A172 (cell line): ENCODE data around the gene RYR1. TPM values are rescaled to one million over a fixed set of nuclear protein-coding genes. Genes with fewer than 3 reads are reported as not detected.
A peak's percentile ranks its signal among the peaks of the same experiment; 100 is the strongest.
"Not testable (repeated sequence)": the region's sequence is repeated elsewhere in the genome, so short reads cannot be mapped to it uniquely, and the experiment has no call there.

Source experiments
- DNase-seq: peaks from one replicate; pipeline ENCODE4 v3.0.0-alpha.2; 2015; ENCODE audit warnings: low spot score
- total RNA-seq: library from RNA; depleted of rRNA; stranded (reverse); fragments of >200 nt; shearing (Covaris generic); gene quantifications from 2 replicates; pipeline ENCODE4 v1.2.3, GENCODE V29; 2014

Gene RYR1
- total RNA-seq, 1 experiment from 2014 or later = not detected

DNA sequence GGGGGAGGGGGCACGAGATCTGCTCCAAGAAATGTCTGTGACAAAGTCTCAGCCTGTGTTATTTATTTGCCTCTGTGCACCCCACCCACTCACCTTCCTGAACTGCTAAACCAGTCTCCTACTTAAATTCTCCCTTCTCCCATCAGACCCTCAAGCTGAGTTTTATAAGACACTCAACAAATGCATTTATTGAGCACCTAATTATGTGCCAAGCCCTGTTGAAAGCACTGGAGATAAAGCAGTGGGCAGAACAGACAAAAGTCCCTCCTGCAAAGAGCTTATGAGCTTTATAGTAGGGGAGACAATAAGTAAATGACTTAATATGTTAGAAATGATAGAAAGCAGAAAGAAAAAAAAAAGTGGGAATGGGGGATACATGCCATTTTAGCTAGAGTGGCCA is 34.0 kb upstream of the RYR1 start:
- DNase-seq = no peak

DNA sequence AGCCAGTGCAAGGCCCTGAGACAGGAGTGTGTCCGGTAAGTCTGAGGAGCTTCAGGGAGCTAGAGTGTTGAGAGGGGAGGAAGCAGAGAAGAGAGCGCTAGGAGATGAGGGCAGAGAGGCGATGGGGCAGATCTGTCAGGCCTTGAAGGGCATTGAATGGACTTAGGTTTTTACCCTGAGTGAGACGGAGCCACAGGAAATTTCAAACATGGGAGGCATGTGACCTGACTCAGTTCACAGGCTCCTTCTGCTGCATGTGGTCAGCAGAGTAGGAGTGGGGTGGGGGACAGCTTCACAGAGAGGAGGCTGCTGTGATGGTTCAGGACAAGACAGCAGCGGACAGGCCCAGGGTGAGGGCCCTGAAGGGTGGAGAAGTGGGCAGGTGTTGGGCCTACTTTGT is 33.1 kb upstream of the RYR1 start:
- DNase-seq = no peak

DNA sequence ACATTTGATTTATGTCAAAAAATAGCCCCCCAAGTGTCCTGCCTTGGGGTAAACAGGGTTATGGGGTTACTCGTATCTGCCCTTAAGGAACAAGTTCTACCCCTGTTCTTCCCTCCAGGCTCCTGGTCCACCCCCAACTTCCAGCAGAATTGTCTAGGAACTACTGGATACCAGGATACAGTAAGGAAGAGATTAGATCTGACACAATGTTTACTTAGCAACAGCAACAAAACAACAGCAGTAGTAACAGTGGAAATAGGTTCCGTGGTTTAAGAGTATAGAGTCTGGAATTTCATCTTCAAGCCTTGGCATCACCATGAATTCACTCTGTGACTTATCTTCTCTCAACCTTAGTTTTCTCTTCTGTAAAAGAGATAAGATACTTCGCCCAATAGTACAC is 32.3 kb upstream of the RYR1 start:
- peak; percentile 20 for DNase-seq

DNA sequence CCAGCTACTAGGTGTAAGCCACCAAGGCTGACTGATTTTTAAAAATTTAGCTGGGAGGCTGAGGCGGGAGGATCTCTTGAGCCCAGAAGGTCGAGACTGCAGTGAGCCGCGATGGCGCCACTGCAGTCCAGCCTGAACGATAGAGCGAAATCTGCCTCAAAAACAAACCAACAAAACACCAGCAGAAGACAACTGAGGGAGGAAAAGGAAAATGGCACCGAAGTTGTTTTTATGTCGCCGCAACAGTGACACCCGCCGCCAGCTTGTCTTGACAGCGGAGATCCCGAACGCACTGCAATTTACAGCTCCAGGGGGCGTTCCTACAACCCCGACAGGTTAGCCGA is 30.9 kb upstream of the RYR1 start:
- no peak for DNase-seq

DNA sequence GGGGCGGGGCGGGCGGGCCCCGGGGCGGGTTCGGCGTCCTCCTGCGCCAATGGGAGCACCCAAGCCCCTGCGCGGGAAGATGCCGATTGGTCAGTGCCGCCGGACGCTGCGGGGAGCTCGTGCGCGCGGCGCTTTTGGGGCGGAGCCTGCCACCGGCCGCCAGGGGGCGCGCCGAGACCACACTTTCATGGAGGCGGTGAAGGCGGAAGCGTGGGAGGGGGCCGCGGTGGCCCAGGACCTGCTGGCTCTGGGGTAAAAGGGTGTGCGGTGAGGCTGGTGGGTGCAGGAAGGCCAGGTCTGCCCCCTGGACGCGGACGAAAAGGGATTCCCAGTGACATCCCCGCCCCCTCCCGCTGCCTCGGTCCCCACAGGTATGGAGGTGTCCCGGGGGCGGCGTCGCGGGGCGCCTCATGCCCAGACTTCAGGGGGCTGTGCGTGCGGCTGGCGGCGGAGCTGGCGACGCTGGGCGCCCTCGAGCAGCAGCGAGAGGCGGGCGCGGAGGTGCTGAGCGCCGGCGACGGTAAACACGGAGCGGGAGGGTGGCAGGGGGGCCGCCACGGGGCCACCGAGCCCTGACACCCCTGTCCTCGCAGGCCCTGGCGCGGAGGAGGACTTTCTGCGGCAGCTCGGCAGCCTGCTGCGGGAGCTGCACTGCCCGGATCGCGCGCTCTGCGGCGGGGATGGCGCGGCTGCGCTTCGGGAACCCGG is 30.4 kb upstream of the RYR1 start, which contains the start of gene FAM98C:
TSS of gene FAM98C (plus strand) at position 127 of the 708 bp plus-strand sequence. CDS start at position 188, 61 bp downstream.
- peak; percentile 93 for DNase-seq

DNA sequence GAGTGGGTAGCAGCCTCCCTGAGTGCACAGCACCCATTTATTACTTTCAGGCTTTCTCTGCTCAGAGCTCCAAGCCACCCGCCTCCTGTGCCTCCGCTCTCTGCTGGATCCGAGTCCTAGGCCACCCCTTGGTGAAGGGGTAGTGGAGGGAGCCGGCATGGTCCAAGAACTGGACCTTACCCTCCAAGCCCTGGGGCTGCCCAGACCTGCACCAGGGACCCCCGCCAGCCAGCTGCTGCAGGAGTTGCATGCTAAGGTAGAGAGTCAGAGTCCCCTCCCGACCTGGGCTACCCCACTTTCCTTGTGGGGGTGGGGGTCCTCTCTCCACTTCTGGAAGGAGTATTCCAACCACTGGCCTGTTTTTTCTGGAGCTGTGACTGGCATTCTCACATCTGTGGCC is 28.6 kb upstream of the RYR1 start:
- no peak for DNase-seq

DNA sequence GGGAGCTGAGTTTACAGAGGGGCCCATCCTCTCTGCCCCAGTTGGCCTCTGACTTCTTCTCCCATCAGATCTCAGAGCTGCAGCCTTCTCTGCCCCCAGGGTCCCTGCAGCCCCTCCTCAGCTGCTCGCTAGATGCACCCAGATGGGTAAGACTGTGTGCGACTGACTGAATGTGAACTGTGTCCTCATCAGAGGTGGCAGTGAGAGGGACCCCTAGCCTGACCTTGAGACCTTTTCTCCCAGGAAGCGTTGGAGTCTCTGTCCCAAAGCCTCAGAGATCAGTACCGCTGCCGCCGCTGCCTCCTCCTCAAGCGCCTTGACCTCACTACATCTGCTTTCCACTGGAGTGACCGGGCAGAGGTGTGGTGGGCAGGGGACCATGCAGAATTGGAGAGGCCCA is 28.2 kb upstream of the RYR1 start:
- no peak for DNase-seq

DNA sequence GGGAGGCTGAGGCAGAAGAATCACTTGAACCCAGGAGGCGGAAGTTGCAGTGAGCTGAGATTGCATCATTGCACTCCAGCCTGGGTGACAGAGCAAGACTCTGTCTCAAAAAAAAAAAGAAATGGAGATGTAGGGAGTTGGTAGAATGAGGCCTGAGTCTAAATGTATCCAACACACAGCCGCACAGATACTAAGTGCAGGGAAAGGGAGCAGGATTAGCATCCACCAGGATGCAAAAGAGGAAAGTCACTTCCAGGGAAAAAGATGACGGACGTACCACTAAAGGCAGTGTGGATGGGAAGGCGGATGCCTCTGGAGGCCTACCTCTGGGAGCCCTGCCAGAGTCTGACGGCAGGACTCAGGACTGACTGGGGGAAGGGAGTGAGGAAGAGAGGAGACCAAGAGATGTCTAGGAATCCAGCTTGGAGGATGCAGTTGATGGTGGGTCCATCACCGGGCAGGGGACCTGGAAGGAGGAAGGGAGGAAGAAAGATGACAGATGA is 23.8 kb upstream of the RYR1 start:
- peak; percentile 22 for DNase-seq

DNA sequence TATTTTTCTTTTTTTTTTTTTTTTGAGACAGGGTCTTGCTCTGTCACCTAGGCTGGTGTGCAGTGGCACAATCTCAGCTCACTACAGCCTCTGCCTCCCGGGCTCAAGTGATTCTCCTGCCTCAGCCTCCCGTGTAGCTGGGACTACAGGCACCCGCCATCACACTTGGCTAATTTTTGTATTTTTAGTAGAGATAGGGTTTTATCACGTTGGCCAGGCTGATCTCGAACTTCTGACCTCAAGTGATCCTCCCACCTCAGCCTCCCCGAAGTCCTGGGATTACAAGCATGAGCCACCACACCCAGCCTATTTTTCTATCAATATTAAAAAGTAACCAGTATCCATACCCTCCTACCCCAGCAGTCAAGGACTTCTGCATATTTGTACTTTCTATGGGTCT is 23.1 kb upstream of the RYR1 start:
- not testable (repeated sequence) for DNase-seq

DNA sequence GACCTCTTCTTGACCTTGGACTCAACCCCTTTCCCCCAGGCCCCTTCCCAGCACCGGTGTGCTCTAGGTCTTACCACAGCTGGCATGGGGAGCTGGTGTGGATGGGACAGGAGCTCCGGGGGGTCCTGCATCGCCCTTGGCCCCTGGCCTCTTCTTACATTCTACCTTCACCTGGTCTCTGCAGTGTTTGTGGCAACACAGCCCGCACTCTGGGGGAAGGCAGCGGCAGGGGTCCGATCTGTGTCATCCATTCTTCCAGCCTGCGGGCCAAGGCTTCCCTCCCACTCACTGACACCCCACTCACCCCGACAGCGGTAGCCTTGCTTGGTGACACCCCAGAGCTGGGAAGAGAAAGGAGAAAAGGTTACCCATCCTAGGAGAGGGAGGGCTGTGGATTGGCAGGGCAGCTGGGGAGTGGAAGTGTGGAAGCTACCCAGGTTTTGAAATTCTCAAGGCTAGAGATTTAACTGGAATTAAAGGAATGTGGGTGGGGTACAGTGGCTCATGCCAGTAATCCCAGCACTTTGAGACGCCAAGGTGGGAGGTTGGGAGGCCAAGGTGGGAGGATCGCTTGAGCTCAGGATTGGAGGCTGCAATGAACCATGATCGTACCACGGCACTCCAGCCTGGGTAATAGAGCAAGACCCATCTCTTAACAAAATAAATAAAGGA is 22.3 kb upstream of the RYR1 start:
- peak; percentile 21 for DNase-seq

DNA sequence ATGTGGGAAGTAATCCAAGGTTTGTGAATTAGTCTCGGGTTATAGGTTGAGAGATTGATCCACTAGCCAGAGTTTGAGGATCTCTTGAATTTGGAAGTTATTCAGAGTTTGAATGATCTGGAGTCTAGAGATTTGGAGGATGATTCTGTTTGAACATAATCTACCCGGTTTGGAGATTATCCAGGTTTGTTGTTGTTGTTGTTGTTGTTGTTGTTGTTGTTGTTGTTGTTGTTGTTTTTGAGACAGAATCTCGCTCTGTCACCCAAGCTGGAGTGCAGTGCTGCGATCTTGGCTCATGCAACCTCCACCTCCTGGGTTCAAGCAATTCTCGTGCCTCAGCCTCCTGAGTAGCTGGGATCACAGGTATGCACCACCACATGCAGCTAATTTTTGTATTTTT is 21.6 kb upstream of the RYR1 start:
- not testable (repeated sequence) for DNase-seq

DNA sequence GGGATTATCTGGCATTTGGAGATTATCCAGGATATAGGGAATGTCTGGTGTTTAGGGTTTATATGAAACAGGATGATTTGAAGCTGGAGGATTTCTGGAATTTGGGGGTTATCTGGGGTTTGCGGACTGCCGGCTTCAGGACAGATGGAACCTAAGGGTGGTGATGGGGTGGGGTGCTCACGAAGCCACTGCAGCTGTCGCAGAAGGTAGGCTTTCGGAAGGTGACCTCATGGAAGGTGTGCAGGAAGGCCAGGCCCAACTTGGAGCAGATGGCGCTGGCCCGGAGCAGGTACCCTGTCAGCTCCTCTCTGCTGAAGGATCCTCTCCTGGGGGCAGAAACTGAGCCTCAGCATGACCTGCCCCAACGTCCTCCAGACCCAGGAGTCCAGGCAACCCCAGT is 21.0 kb upstream of the RYR1 start:
- DNase-seq = no peak

DNA sequence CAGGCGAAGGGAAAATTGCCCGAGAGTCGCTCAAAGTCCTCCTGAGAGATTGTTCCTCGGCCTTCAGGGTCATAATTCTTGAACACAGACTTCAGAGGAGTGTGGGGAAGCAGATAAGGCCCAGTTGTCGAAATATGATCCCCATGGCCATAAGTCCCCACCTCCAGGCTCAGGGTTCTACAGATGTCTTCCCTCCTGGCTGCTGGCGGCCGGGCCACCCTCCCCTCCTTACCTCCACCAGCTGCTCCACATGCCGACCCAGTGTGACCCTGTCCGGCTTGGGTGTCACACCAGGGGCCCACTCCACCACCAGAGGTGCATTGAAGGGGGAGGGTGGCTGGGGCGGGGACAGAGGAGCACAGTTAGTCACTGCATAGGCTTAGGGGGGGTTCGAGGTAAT is 20.5 kb upstream of the RYR1 start:
- DNase-seq = no peak

DNA sequence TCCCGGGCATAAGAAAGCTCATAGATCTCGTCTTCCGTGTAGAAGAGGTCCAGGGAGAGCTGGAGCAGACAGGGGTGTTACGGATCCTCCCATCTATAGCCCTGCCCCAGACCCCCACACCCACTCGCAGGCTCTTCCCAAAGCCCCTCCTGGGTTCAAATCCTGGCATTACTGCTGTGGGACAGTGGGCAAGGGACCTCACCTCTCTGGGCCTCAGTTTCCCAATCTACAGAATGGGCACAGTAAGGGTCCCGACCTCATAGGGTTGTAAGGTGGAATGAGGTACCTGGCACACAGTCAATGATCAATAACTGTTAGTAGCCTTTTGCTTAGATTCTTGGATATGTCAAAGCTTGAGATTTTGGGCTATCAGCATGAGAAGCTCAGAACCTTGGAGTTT is 20.1 kb upstream of the RYR1 start:
- no peak for DNase-seq

DNA sequence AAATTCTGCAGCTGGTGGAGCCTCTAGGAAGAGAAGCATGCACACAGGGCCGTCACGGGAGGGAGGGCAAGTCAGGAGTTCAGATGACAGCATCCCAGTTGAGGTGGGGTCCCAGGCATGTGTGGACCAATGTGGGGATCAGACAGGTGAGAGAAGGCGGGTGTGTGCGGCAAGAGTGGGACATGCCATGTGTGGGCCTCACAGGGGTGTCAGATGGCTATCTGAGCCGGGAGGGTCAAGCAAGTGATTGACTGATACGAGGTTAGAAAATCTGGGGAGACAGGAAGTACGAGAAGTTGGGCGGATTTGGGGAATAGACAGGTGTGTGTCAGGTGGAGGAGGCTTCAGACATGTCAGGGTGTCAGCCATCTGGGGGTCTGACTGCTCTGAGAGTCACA is 16.3 kb upstream of the RYR1 start:
- no peak for DNase-seq

DNA sequence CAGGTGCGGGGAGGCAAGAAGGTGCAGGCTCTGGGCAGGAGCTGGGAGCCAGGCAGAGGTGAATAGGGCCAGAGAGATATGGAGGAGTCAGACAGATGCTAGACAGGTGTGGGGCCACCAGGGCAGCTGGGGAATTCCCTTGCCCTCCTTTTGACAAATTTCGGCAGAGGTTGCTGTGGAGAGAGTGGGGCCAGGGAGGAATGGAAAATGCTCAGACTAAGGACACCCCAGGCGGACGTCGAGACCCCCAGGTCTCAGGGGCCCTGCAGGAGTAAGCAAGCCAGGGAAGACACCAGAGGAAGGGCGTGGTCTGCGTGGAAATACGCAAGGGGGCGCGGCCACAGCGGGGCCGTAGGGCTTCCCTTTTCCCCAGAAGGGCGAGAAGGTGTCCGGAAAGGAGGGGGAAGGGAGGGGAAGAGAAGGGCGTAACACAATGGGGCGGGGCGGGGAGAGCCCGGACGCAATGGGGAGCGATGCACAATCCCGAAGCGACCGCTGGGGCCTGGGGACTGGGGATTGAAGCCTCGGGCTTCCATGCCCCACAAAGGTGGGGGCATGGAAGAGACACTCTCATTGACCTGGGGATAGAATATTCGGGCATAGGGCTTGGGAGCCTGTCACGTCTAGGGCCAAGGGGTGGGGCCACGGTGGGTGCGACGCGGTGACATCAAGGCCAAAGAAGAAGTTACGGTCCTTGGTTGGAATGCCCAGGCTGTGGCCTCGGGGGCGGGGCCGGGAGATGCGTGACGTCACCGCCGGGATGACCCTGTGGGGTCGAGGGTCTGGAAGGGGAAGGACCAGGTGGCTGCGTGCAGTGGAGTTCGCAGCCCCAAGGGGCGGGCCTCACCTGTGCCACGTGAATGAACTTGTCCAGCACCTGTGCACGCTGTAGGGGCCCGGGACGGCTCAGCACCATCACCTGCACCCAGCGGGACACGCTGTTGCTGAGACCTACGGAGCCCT is 15.7 kb upstream of the RYR1 start:
- DNase-seq = no peak

DNA sequence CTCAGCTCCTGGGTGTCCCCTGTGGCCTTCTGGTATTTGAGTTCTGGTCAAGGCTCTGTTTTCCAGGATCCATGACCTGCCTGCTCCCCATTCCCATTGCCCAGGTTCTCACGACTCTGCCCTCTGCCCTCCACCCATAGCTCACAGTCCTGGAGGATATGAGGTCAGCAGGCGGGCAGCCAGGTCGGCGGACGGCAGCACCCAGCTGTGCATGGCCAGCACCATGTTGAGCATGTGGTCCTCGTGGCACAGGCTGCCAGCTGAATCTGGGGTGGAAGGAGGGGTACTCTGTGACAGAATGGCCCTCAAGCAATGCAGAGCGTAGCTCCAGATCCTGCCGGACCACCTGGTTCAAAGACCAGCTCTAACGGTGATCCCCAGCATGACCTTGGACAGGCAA is 12.6 kb upstream of the RYR1 start:
- DNase-seq = no peak

DNA sequence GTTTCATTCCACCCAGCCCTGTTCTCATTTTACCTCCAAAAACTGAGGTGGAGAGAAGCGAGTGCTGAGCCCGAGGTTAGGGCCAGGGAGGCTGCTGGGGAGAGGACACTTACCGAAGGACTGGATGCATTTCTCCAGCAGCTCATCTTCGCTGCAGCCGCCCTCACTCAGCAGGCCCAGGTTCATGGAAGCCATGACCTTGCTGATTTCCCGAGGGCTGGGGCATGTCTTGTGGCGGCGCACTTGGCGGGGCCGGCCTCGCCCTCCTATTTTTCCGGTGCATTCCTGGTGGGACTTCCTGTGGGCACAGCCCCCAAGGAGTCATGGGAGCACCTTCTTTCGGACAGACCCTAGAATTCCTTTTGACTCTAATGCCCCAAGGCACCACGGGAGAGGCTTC is 11.6 kb upstream of the RYR1 start:
- no peak for DNase-seq

DNA sequence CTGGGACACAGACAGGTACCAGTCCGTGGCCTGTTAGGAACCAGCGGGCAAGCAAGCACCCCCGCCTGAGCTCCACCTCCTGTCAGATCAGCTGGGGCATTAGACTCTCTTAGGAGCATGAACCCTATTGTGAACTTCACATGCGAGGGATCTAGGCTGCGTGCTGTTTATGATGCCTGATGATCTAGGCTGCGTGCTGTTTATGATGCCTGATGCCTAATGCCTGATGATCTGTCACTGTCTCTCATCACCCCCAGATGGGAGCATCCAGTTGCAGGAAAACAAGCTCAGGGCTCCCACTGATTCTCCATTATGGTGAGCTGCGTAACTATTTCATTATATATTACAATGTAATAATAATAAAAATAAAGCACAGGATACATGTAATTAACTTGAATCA is 11.1 kb upstream of the RYR1 start:
- DNase-seq = no peak

DNA sequence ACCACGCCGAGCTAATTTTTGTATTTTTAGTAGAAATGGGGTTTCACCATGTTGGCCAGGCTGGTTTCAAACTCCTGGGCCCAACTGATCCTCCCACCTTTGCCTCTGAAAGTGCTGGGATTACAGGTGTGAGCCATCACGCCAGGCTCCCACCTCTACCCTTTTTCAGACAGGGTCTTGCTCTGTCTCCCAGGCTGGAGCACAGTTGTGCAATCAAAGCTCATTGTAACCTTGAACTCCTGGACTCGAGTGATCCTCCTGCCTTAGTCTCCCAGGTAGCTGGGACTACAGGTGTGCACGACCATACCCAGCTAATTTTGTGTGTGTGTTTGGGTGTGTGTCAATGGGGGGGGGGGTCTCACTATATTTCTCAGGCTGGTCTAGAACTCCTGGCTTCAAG is 9.2 kb upstream of the RYR1 start:
- no peak for DNase-seq

DNA sequence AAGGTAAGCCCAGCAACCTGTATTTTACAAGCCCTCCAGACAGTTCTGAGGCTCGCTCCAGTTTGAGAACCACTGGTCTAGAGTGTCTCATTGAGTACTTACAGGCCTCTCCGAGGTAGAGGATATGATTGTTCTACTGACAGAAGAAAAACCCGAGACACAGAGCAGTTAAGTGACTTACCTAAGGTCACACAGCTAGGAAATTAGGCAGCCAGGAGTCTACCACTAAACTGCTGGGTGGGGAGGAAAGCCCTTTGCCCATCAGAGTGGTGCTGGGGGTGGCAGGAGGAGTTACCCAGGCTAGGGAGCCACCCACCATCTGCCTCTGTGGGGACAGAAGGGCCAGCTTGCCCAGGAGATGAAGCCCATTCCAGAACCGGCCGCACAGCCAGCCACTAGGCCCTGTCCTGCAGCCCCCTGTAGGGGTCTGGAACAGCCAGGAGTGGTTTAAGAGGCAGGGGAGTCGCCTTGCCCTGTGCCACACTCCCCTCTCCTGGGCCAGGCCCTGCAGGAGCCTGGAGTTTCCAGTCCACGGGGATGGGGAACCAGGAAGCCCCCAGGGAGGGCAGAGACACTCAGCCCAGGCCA is 8.2 kb upstream of the RYR1 start:
- no peak for DNase-seq
